HL-60 (cell line): ENCODE measurements around the gene SH3D19.

Experiments
- DNase-seq, 2 experiments: peaks; one replicate each; pipeline ENCODE4 v3.0.0-alpha.2; 2010 to 2020; ENCODE audit warnings: low read depth in 1 of 2, low spot score in 1 of 2
- H3K27ac ChIP-seq: fragments of 250-450 bp; sonication (Bioruptor Pico); replicated peaks from 2 replicates; pipeline ENCODE4 v1.5.1; 2020; ENCODE audit warnings: mild to moderate bottlenecking, moderate library complexity
- H3K27me3 ChIP-seq: fragments of 250-450 bp; sonication (Bioruptor Pico); 2 replicates; pipeline ENCODE4 v1.5.1; 2021; ENCODE audit warnings: mild to moderate bottlenecking, moderate library complexity; ENCODE audit not compliant: insufficient read depth, poor library complexity, severe bottlenecking
- H3K4me3 ChIP-seq: replicated peaks from 2 replicates; pipeline ENCODE4 v1.5.1; 2011; ENCODE audit warnings: mild to moderate bottlenecking, control low read depth, low read length; ENCODE audit not compliant: insufficient read depth
- GABPA ChIP-seq: IDR thresholded peaks from 2 replicates; pipeline ENCODE4 v1.6.1; 2012; ENCODE audit warnings: low read depth
- POLR2AphosphoS5 ChIP-seq: IDR thresholded peaks from 2 replicates; pipeline ENCODE4 v1.6.1; 2012; ENCODE audit warnings: low read depth
- SPI1 ChIP-seq: IDR thresholded peaks from 2 replicates; pipeline ENCODE4 v1.6.1; 2012; ENCODE audit warnings: low read depth, mild to moderate bottlenecking, borderline replicate concordance
- long read RNA-seq: library from polyadenylated mRNA; unstranded; transcript quantifications from one replicate; pipeline ENCODE4 v2.0.0, GENCODE V29; 2020
- TF ChIP-seq, protein P1 (sequence below): IDR thresholded peaks from 2 replicates; pipeline ENCODE4 v1.6.1; 2012; ENCODE audit warnings: low read depth; ENCODE audit not compliant: insufficient replicate concordance
- TF ChIP-seq, protein P2 (sequence below): IDR thresholded peaks from one replicate; pipeline ENCODE4 v1.5.1; 2011; ENCODE audit warnings: low read length, control low read depth, inconsistent platforms; ENCODE audit not compliant: insufficient read depth

The SH3D19 gene
- long read RNA-seq, result 0 reads

- DNase-seq, result no peak
- TF ChIP-seq, protein P1, sequence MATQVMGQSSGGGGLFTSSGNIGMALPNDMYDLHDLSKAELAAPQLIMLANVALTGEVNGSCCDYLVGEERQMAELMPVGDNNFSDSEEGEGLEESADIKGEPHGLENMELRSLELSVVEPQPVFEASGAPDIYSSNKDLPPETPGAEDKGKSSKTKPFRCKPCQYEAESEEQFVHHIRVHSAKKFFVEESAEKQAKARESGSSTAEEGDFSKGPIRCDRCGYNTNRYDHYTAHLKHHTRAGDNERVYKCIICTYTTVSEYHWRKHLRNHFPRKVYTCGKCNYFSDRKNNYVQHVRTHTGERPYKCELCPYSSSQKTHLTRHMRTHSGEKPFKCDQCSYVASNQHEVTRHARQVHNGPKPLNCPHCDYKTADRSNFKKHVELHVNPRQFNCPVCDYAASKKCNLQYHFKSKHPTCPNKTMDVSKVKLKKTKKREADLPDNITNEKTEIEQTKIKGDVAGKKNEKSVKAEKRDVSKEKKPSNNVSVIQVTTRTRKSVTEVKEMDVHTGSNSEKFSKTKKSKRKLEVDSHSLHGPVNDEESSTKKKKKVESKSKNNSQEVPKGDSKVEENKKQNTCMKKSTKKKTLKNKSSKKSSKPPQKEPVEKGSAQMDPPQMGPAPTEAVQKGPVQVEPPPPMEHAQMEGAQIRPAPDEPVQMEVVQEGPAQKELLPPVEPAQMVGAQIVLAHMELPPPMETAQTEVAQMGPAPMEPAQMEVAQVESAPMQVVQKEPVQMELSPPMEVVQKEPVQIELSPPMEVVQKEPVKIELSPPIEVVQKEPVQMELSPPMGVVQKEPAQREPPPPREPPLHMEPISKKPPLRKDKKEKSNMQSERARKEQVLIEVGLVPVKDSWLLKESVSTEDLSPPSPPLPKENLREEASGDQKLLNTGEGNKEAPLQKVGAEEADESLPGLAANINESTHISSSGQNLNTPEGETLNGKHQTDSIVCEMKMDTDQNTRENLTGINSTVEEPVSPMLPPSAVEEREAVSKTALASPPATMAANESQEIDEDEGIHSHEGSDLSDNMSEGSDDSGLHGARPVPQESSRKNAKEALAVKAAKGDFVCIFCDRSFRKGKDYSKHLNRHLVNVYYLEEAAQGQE, result no peak
- TF ChIP-seq SPI1 (no peak), GABPA (no peak), POLR2AphosphoS5 (no peak)
- TF ChIP-seq, protein P2, sequence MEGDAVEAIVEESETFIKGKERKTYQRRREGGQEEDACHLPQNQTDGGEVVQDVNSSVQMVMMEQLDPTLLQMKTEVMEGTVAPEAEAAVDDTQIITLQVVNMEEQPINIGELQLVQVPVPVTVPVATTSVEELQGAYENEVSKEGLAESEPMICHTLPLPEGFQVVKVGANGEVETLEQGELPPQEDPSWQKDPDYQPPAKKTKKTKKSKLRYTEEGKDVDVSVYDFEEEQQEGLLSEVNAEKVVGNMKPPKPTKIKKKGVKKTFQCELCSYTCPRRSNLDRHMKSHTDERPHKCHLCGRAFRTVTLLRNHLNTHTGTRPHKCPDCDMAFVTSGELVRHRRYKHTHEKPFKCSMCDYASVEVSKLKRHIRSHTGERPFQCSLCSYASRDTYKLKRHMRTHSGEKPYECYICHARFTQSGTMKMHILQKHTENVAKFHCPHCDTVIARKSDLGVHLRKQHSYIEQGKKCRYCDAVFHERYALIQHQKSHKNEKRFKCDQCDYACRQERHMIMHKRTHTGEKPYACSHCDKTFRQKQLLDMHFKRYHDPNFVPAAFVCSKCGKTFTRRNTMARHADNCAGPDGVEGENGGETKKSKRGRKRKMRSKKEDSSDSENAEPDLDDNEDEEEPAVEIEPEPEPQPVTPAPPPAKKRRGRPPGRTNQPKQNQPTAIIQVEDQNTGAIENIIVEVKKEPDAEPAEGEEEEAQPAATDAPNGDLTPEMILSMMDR, result no peak
- Histone ChIP-seq H3K27ac (no peak within 1 kb of the TSS), H3K4me3 (no peak within 1 kb of the TSS; the same call in 1 of the 2 replicates), H3K27me3 (peaks cover 29% of the 10 kb centered on the region)
Observed at GRCh38 chr4:151325111-151325948, at the start of gene SH3D19. Gene SH3D19, minus strand, starts transcription at chr4:151325605. Its CDS starts 253 bp downstream, at chr4:151325352.

- TF ChIP-seq SPI1, result no peak
- TF ChIP-seq, protein P2, result peak; percentile 92
- Histone ChIP-seq H3K27me3 (no peaks in the 10 kb centered on the region), H3K27ac (no peak overlapping the region), H3K4me3 (no peak overlapping the region)
- peak; percentile 32 to 75 for DNase-seq
Observed at GRCh38 chr4:151362404-151363164, 37.2 kb upstream of the SH3D19 start.

DNA sequence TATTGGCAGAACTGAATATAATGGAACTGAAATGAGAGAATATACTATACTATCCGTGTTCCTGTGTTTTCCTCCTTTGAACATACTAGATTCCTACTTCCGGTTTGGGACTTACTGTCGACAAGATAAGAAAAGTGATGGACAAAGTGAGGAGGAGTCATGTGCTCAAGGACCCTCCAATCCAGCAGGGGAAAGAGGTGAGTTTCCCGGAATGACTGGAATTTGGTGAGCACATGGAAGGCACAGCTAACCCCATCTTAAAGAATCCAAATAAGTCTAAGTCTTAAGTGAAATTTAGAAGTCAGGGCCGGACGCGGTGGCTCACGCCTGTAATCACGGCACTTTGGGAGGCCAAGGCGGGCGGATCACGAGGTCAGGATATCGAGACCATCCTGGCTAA lies 36.6 kb upstream of the SH3D19 start:
- Histone ChIP-seq H3K4me3 (no peak overlapping the region), H3K27me3 (no peaks in the 10 kb centered on the region), H3K27ac (no peak overlapping the region)
- no peak for TF ChIP-seq POLR2AphosphoS5
- DNase-seq, result no peak

DNA sequence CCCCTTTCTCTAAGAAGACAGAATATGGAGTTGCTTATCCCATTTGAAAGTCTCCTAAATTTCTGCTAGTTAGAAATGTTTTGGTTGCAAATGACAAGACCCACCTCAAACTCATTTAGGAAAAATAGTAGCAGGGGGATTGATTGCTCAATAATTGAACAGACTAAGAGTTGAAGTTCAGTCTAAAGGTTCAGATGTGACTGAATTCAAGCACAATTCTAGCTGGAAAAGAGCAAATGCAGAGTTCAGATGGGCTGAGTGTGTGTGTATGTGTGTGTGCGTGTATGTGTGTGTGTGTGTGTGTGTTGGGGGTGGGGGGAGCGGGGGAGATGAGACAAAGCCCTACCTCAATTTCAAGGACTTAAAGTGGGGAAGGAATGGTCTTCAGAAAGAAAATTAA lies 35.7 kb upstream of the SH3D19 start:
- Histone ChIP-seq H3K4me3 (no peak overlapping the region), H3K27ac (no peak overlapping the region), H3K27me3 (no peaks in the 10 kb centered on the region)
- no peak for DNase-seq
- no peak for TF ChIP-seq SPI1
- no peak for TF ChIP-seq GABPA
- TF ChIP-seq POLR2AphosphoS5, result no peak
- TF ChIP-seq, protein P2, result no peak
- TF ChIP-seq, protein P1, result no peak
